Neural progenitor cell (in vitro differentiated cells): ENCODE measurements around the gene DEAF1. TPM values are rescaled to one million over a fixed set of nuclear protein-coding genes. Genes with fewer than 3 reads are reported as not detected.
"Not testable (repeated sequence)": the region's sequence is repeated elsewhere in the genome, so short reads cannot be mapped to it uniquely, and the experiment has no call there.

Source experiments
- DNase-seq: peaks from one replicate; pipeline ENCODE4 v3.0.0-alpha.2; 2016; ENCODE audit warnings: low spot score
- H2AFZ ChIP-seq: fragments of 200-600 bp; sonication (generic); replicated peaks from 2 replicates; pipeline ENCODE4 v1.6.1; 2016; ENCODE audit warnings: antibody characterized with exemption
- H3F3A ChIP-seq: fragments of 200-600 bp; sonication (generic); 2 replicates; pipeline ENCODE4 v1.6.1; 2016; ENCODE audit warnings: antibody characterized with exemption, low read depth
- H3K27ac ChIP-seq: fragments of 200-600 bp; sonication (generic); 2 replicates; pipeline ENCODE4 v1.5.1; 2016; ENCODE audit warnings: mild to moderate bottlenecking
- H3K27me3 ChIP-seq: fragments of 200-600 bp; sonication (generic); 2 replicates; pipeline ENCODE4 v1.6.1; 2016; ENCODE audit warnings: mild to moderate bottlenecking, moderate library complexity
- H3K36me3 ChIP-seq: fragments of 200-600 bp; sonication (generic); 2 replicates; pipeline ENCODE4 v1.5.1; 2016
- H3K4me1 ChIP-seq: fragments of 200-600 bp; sonication (generic); 2 replicates; pipeline ENCODE4 v1.6.1; 2016; ENCODE audit warnings: mixed run types
- H3K4me2 ChIP-seq: fragments of 200-600 bp; sonication (generic); 2 replicates; pipeline ENCODE4 v1.6.1; 2016
- H3K4me3 ChIP-seq: fragments of 200-600 bp; sonication (generic); 2 replicates; pipeline ENCODE4 v1.5.1; 2016
- H3K79me2 ChIP-seq: fragments of 200-600 bp; sonication (generic); 2 replicates; pipeline ENCODE4 v1.6.1; 2016; ENCODE audit warnings: low read depth
- H3K9ac ChIP-seq: fragments of 200-600 bp; sonication (generic); 2 replicates; pipeline ENCODE4 v1.6.1; 2016
- H3K9me3 ChIP-seq: fragments of 200-600 bp; sonication (generic); 2 replicates; pipeline ENCODE4 v1.5.1; 2016; ENCODE audit warnings: low read depth
- H4K20me1 ChIP-seq: fragments of 200-600 bp; sonication (generic); 2 replicates; pipeline ENCODE4 v1.6.1; 2016; ENCODE audit warnings: low read depth
- H3K27ac Mint-ChIP-seq: 3 replicates; pipeline ENCODE4 v1.8.0; 2021; ENCODE audit warnings: mixed read lengths
- H3K27me3 Mint-ChIP-seq: 2 replicates; pipeline ENCODE4 v1.8.0; 2022; ENCODE audit warnings: low read depth, mild to moderate bottlenecking, inconsistent platforms, moderate library complexity, mixed read lengths; ENCODE audit not compliant: insufficient read depth
- H3K36me3 Mint-ChIP-seq: 3 replicates; pipeline ENCODE4 v1.8.0; 2021; ENCODE audit warnings: mixed read lengths
- H3K4me1 Mint-ChIP-seq: 3 replicates; pipeline ENCODE4 v1.8.0; 2021; ENCODE audit warnings: mixed read lengths
- H3K4me3 Mint-ChIP-seq: 3 replicates; pipeline ENCODE4 v1.8.0; 2021; ENCODE audit warnings: mild to moderate bottlenecking, moderate library complexity, mixed read lengths
- H3K9me3 Mint-ChIP-seq: 3 replicates; pipeline ENCODE4 v1.8.0; 2020; ENCODE audit warnings: mixed read lengths
- EZH2 ChIP-seq: fragments of 200-600 bp; sonication (generic); IDR thresholded peaks from 2 replicates; pipeline ENCODE4 v1.6.1; 2017; ENCODE audit warnings: antibody characterized with exemption, mild to moderate bottlenecking, moderate library complexity
- EZH2phosphoT487 ChIP-seq: fragments of 200-600 bp; sonication (generic); IDR thresholded peaks from 2 replicates; pipeline ENCODE4 v1.6.1; 2017; ENCODE audit warnings: antibody characterized with exemption
- total RNA-seq: library from RNA; depleted of rRNA; stranded (reverse); fragments of >200 nt; gene quantifications from 2 replicates; pipeline ENCODE4 v1.2.3, GENCODE V29; 2015; ENCODE audit warnings: low replicate concordance
- TF ChIP-seq, protein P1 (sequence below): fragments of 200-600 bp; sonication (generic); IDR thresholded peaks from 2 replicates; pipeline ENCODE4 v1.5.1; 2017; ENCODE audit warnings: antibody characterized with exemption, mild to moderate bottlenecking

The DEAF1 gene
- total RNA-seq: 38.4 and 66.4 TPM in 2 replicates

DNA sequence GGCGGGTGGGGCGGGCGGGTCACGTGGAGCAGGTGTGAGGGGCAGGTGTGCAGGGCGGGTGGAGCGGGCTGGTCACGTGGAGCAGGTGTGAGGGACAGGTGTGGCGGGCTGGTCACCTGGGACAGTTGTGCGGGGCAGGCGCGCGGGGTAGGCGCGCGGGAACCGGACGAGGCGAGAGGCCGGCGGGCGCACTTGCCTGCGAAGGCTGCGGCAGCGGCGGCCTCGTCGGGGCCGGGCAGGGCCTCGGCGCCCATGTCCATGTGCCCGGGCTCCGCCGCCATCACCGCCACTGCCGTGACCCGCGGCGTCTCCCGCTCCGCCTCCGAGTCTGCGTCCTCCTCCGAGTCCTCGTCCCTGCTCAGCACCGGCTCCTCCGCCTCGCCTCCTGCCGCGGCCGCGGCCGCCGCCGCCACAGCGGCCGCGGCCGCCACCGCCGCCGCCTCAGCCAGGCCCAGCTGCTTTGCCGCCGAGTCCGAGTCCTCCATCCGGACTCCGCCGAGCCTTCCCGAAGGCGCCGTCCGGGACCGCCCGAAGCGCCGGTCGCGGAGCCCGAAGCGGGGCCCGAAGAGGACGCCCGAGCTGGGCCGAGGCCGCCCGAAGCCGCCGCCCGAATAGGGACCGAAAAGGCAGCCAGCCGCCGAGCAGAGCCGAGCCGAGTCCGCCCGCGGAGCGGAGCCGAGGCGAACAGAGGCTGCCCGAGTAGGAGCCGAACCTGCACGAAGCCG lies at the start of gene DEAF1:
DEAF1 (minus strand) TSS at position 660 of the 725 bp plus-strand sequence; CDS start at position 485, 175 bp downstream.
- no peaks in the 10 kb centered on the region for H3K36me3 ChIP-seq
- Mint-ChIP-seq H3K27me3 (peaks cover 6% of the 10 kb centered on the region), H3K27ac (peak within 1 kb of the TSS; percentile 97), H3K4me3 (peak within 1 kb of the TSS; percentile 92), H3K4me1 (peaks cover 37% of the 10 kb centered on the region), H3K36me3 (peaks cover 4% of the 10 kb centered on the region), H3K9me3 (peaks cover 2% of the 10 kb centered on the region)
- peaks cover 33% of the 10 kb centered on the region for H4K20me1 ChIP-seq
- peaks cover 61% of the 10 kb centered on the region for H3K79me2 ChIP-seq
- H3K4me1 ChIP-seq: peaks cover 22% of the 10 kb centered on the region
- H3K4me2 ChIP-seq: peak within 1 kb of the TSS; percentile 83
- TF ChIP-seq, protein P1, sequence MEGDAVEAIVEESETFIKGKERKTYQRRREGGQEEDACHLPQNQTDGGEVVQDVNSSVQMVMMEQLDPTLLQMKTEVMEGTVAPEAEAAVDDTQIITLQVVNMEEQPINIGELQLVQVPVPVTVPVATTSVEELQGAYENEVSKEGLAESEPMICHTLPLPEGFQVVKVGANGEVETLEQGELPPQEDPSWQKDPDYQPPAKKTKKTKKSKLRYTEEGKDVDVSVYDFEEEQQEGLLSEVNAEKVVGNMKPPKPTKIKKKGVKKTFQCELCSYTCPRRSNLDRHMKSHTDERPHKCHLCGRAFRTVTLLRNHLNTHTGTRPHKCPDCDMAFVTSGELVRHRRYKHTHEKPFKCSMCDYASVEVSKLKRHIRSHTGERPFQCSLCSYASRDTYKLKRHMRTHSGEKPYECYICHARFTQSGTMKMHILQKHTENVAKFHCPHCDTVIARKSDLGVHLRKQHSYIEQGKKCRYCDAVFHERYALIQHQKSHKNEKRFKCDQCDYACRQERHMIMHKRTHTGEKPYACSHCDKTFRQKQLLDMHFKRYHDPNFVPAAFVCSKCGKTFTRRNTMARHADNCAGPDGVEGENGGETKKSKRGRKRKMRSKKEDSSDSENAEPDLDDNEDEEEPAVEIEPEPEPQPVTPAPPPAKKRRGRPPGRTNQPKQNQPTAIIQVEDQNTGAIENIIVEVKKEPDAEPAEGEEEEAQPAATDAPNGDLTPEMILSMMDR: no peak
- TF ChIP-seq EZH2 (no peak), EZH2phosphoT487 (no peak)
- no peaks in the 10 kb centered on the region for H3K9me3 ChIP-seq
- H3K27me3 ChIP-seq: no peaks in the 10 kb centered on the region
- H2AFZ ChIP-seq: peak within 1 kb of the TSS; percentile 93
- DNase-seq: peak; percentile 99
- peak within 1 kb of the TSS; percentile 92 for H3K9ac ChIP-seq
- peak within 1 kb of the TSS; percentile 95 for H3K27ac ChIP-seq
- H3K4me3 ChIP-seq: peak within 1 kb of the TSS; percentile 77
- peaks cover 24% of the 10 kb centered on the region for H3F3A ChIP-seq

DNA sequence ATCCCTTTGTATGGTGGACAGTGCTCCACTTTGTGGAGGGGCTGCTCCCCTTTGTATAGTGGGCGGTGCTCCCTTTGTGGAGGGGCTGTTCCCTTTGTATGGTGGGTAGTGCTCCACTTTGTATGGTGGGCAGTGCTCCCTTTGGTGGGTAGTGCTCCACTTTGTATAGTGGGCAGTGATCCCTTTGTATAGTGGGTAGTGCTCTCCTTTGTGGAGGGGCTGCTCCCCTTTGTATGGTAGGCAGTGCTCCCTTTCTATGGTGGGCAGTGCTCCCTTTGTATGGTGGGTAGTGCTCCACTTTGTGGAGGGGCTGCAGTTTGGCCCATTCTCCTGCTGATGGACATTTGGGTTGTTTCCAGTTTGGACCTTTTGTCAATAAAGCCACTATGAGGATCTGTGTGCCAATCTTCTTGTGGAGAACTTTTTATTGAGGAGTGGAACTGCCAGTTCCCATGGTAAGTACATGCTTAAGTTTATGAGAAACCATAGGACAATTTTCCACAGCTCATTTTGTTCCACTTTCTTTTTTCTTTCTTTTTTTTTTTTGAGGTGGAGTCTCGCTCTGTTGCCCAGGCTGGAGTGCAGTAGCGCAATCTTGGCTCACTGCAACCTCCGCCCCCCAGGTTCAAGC lies 47.7 kb upstream of the DEAF1 start:
- Histone ChIP-seq H3K79me2 (peaks cover 3% of the 10 kb centered on the region), H3K36me3 (no peaks in the 10 kb centered on the region), H3K4me1 (no peaks in the 10 kb centered on the region), H3K4me3 (no peak overlapping the region), H3K27ac (no peak overlapping the region), H3K9ac (no peak overlapping the region), H4K20me1 (no peaks in the 10 kb centered on the region), H3K4me2 (no peak overlapping the region), H3K27me3 (no peaks in the 10 kb centered on the region), H2AFZ (no peak overlapping the region), H3K9me3 (no peaks in the 10 kb centered on the region), H3F3A (peaks cover 30% of the 10 kb centered on the region)
- no peak for DNase-seq
- TF ChIP-seq EZH2: no peak
- TF ChIP-seq, protein P1: no peak
- no peak for TF ChIP-seq EZH2phosphoT487
- Mint-ChIP-seq H3K4me3 (no peak overlapping the region), H3K27me3 (peaks cover 6% of the 10 kb centered on the region), H3K27ac (no peak overlapping the region), H3K36me3 (no peaks in the 10 kb centered on the region), H3K9me3 (no peaks in the 10 kb centered on the region), H3K4me1 (peaks cover 15% of the 10 kb centered on the region)

GRCh38 chr11:742156-742546 lies 47.1 kb upstream of the DEAF1 start:
- H3K4me3 Mint-ChIP-seq: no peak overlapping the region
- Histone ChIP-seq H3K4me1 (no peaks in the 10 kb centered on the region), H3K9me3 (no peaks in the 10 kb centered on the region), H3K4me2 (no peak overlapping the region), H4K20me1 (no peaks in the 10 kb centered on the region), H3K27ac (no peak overlapping the region), H2AFZ (no peak overlapping the region), H3K9ac (no peak overlapping the region), H3K36me3 (no peaks in the 10 kb centered on the region), H3K27me3 (no peaks in the 10 kb centered on the region), H3K4me3 (no peak overlapping the region), H3F3A (peaks cover 30% of the 10 kb centered on the region), H3K79me2 (no peaks in the 10 kb centered on the region)
- peaks cover 6% of the 10 kb centered on the region for H3K27me3 Mint-ChIP-seq
- no peak overlapping the region for H3K27ac Mint-ChIP-seq
- peaks cover 20% of the 10 kb centered on the region for H3K4me1 Mint-ChIP-seq
- no peaks in the 10 kb centered on the region for H3K36me3 Mint-ChIP-seq
- no peaks in the 10 kb centered on the region for H3K9me3 Mint-ChIP-seq
- TF ChIP-seq, protein P1: no peak
- TF ChIP-seq EZH2 (no peak), EZH2phosphoT487 (no peak)
- no peak for DNase-seq

GRCh38 chr11:737899-738298 lies 42.9 kb upstream of the DEAF1 start:
- H4K20me1 ChIP-seq, DNase-seq, H2AFZ ChIP-seq, H3K9me3 ChIP-seq, H3K27me3 ChIP-seq, H3K4me3 ChIP-seq, H3K9ac ChIP-seq, H3K36me3 Mint-ChIP-seq, H3F3A ChIP-seq, H3K27ac ChIP-seq, H3K4me1 ChIP-seq, H3K79me2 ChIP-seq, H3K4me2 ChIP-seq, H3K36me3 ChIP-seq: not testable (repeated sequence)
- Mint-ChIP-seq H3K27ac (peak overlapping the region; percentile 46), H3K27me3 (peaks cover 18% of the 10 kb centered on the region), H3K4me3 (peak overlapping the region; percentile 72), H3K9me3 (peaks cover 13% of the 10 kb centered on the region), H3K4me1 (peaks cover 21% of the 10 kb centered on the region)
